Heart right ventricle (tissue), 16 donors: ENCODE measurements around the gene HELZ. TPM values are rescaled to one million over a fixed set of nuclear protein-coding genes. Genes with fewer than 3 reads are reported as not detected.

Experiments
- ATAC-seq, 8 donors: fragments of 200-7000 bp; cut with Tn5 transposase; one replicate each; pipeline ENCODE4 v1.9.1; 2020; ENCODE audit warnings: mild to moderate bottlenecking in 8 of 8, moderate library complexity in 8 of 8, moderate number of reproducible peaks in 1 of 8
- DNase-seq, 2 donors: peaks; one replicate each; pipeline ENCODE4 v3.0.0-alpha.2; 2020
- H3K27ac ChIP-seq, 10 donors: fragments of 200-600 bp; sonication (generic) in 2 of 10; one replicate each; pipeline versions ENCODE4 v1.5.0 to v1.8.0; 2020 to 2022; ENCODE audit warnings: mild to moderate bottlenecking in 3 of 10
- H3K27me3 ChIP-seq, 7 donors: fragments of 200-600 bp; one replicate each; pipeline ENCODE4 v1.8.0; 2021 to 2022; ENCODE audit warnings: mild to moderate bottlenecking in 2 of 7
- H3K36me3 ChIP-seq, 9 donors: fragments of 200-600 bp; sonication (generic) in 1 of 9; one replicate each; pipeline versions ENCODE4 v1.5.0 to v1.8.0; 2020 to 2022; ENCODE audit warnings: mild to moderate bottlenecking in 2 of 9
- H3K4me1 ChIP-seq, 9 donors: fragments of 200-600 bp; sonication (generic) in 1 of 9; one replicate each; pipeline versions ENCODE4 v1.5.0 to v1.8.0; 2020 to 2022; ENCODE audit warnings: mild to moderate bottlenecking in 4 of 9
- H3K4me3 ChIP-seq, 10 donors: fragments of 200-600 bp; sonication (generic) in 2 of 10; one replicate each; pipeline versions ENCODE4 v1.5.0 to v1.8.0; 2020 to 2022; ENCODE audit warnings: mild to moderate bottlenecking in 7 of 10, moderate library complexity in 2 of 10
- H3K9me3 ChIP-seq, 11 donors: fragments of 200-600 bp in 10 of 11; sonication (generic) in 2 of 11; one replicate each; pipeline versions ENCODE4 v1.5.0 to v1.8.0; 2013 to 2022; ENCODE audit warnings: mild to moderate bottlenecking in 2 of 11, control low read depth in 1 of 11, moderate library complexity in 1 of 11
- CTCF ChIP-seq, 9 donors: fragments of 200-600 bp; sonication (generic) in 2 of 9; IDR thresholded peaks; one replicate each; pipeline versions ENCODE4 v1.5.0 to v1.8.0; 2021 to 2022; ENCODE audit warnings: antibody characterized with exemption in 9 of 9, mild to moderate bottlenecking in 5 of 9, moderate library complexity in 1 of 9
- WGBS, 2 donors: extraction: QIAGEN DNeasy Blood & Tissue Kit; methylation state at CpG; one replicate each; pipeline ENCODE4 v1.1.7; 2013; ENCODE audit warnings: inconsistent platforms in 1 of 2; 5-methylcytosine and 5-hydroxymethylcytosine counted together
- intact Hi-C, 10 donors: fragments of 100-400 bp; cut with DNase I; formaldehyde crosslinking; loops; one replicate each; pipeline versions ENCODE4 v1.11.1 to v1.14.2; 2022
- polyA plus RNA-seq, 2 donors: library from polyadenylated mRNA; stranded (reverse); fragments of 200-250 nt; gene quantifications; one replicate each; pipeline ENCODE4 v1.2.3, GENCODE V29; 2013
- total RNA-seq, 10 donors: library from RNA; stranded (reverse); fragmentation: NEBNext Ultra II Directional in 3 of 10; extraction: Animal tissue kit (Norgen Biotek cat#: 25700) in 3 of 10; gene quantifications; one replicate each; pipeline versions ENCODE4 v1.2.1 to v1.2.4, GENCODE V29; 2021 to 2023
- donor health status: Arrhythmogenic right ventricular cardiomyopathy.
- donor health status: ischemic (EF 13 %, LVEDD 7.1; RV severe dilation, severe dysfunction).
- donor health status: healthy with polysubstance abuse.
- donor health status: DM: no; HTN: yes; CAD: no.
- donor health status: DM: no; HTN: no; CAD: no.
- donor health status: ischemic (EF 25% LVEDD 6.9; RV normal size, moderate dysfunction).
- donor health status: ischemic (EF 25% LVEDD 5.7; RV mildly dilated, moderate dysfunction).
- donor health status: healthy.
- donor health status: DM: yes; HTN: yes; CAD: no.
- donor health status: Ischemic cardiomyopathy.
- donor health status: ischemic (EF 35%, LVEDD 5.7; RV mildly dilated, moderate dysfunction).
- donor health status: nonischemic (EF 11% LVEDD 7.7; RV severe dilation, severe dysfunction).
- donor health status: DM: yes; HTN: yes; CAD: no.
- donor health status: PGD.
- donor health status: ischemic (EF 29% LVEDD 5.4; RV normal size, mild dysfunction).
- donor health status: nonischemic (EF 23%, LVEDD 6.1; RV moderate dilation, normal function).

Gene HELZ
- total and polyA plus RNA-seq, 12 donors: 2.4 to 50.3 (median 40.6) TPM

DNA sequence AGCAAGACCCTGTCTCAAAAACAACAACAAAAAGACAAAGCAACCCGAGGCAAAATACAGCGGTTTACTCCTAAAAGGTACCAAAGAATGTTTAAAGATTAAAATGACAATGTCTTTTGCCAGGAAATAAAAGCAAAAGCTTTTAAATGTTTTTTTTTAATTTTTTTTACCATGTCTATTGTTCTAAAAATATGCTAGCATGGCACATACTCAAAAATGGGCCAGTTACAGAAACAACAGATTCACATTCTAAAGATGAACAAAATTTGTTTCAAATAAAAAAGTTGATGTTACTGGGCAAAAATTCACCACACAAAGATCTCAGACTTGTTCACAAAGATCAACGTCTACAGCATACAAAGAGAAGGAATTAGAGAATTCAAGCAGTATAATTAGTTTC is 159.6 kb downstream of the HELZ start:
- intact Hi-C loops: no loop called here
- Histone ChIP-seq H3K27me3 (no peaks in the 10 kb centered on the region), H3K4me3 (no peak overlapping the region), H3K4me1 (peaks cover 0 to 7% (median 0%) of the 10 kb centered on the region in 9 donors), H3K27ac (no peak overlapping the region), H3K9me3 (peaks cover 0 to 3% (median 0%) of the 10 kb centered on the region in 11 donors), H3K36me3 (peaks cover 0 to 67% (median 0%) of the 10 kb centered on the region in 9 donors)
- no peak for TF ChIP-seq CTCF (IDR thresholded peaks at IDR 0.05)
- ATAC-seq (no peak), DNase-seq (no peak)
- 72 to 85% methylated on average over 3 of the region's 3 CpGs for WGBS, 2 donors

- 79 to 87% methylated on average over 1 of the region's 1 CpG for WGBS, 2 donors
- no peaks in the 10 kb centered on the region for H3K9me3 ChIP-seq
- H3K27me3 ChIP-seq: no peaks in the 10 kb centered on the region
- H3K27ac ChIP-seq: no peak overlapping the region
- H3K4me3 ChIP-seq: no peak overlapping the region
- intact Hi-C loops: no loop called here
- ATAC-seq: no peak
- H3K4me1 ChIP-seq: peaks cover 0 to 7% (median 0%) of the 10 kb centered on the region in 9 donors
- no peak for DNase-seq
- TF ChIP-seq CTCF (IDR thresholded peaks at IDR 0.05): peak in 1 of 9 donors; percentile 7
- H3K36me3 ChIP-seq: peaks cover 0 to 75% (median 0%) of the 10 kb centered on the region in 9 donors
Observed at GRCh38 chr17:67082107-67082506, 162.9 kb downstream of the HELZ start.

- WGBS, 2 donors: 90 to 94% methylated on average over 2 of the region's 2 CpGs
- no peak for TF ChIP-seq CTCF (IDR thresholded peaks at IDR 0.05)
- intact Hi-C loops: no loop called here
- Histone ChIP-seq H3K4me1 (peaks cover 0 to 7% (median 0%) of the 10 kb centered on the region in 9 donors), H3K27ac (peak overlapping the region in 1 of 10 donors; percentile 4), H3K27me3 (no peaks in the 10 kb centered on the region), H3K9me3 (no peaks in the 10 kb centered on the region), H3K36me3 (peaks cover 0 to 73% (median 0%) of the 10 kb centered on the region in 9 donors), H3K4me3 (no peak overlapping the region)
- peak in 1 of 8 donors; percentile 42 for ATAC-seq
- no peak for DNase-seq
Observed at GRCh38 chr17:67080804-67081203, 164.2 kb downstream of the HELZ start.

DNA sequence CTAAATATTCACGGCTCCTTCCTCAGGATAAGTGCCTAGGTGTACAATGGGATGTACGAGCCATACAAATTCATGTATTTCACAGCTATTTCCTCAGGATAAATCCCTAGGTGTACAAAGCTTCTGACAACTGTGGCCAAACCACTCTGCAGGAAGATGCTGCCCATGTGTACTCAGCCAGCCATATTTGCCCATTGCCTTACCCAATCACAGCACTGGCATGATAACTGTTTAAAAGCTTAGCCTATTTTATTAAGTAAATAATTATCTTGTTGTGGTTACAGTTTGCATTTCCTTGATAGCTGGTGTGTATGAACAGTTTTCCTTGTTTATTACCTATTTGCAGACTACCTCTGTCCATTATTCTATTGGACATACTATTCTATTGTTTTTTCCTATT is 165.5 kb downstream of the HELZ start:
- intact Hi-C loops: no loop called here
- Histone ChIP-seq H3K9me3 (no peaks in the 10 kb centered on the region), H3K36me3 (peaks cover 0 to 65% (median 0%) of the 10 kb centered on the region in 9 donors), H3K4me1 (peaks cover 0 to 7% (median 0%) of the 10 kb centered on the region in 9 donors), H3K27ac (no peak overlapping the region), H3K27me3 (no peaks in the 10 kb centered on the region), H3K4me3 (no peak overlapping the region)
- no peak for TF ChIP-seq CTCF (IDR thresholded peaks at IDR 0.05)
- ATAC-seq (no peak), DNase-seq (no peak)
- 91 to 92% methylated on average over 2 of the region's 2 CpGs for WGBS, 2 donors
